Midbrain (tissue), 1 donor: ENCODE data around the gene TENT5C.
"Not testable (repeated sequence)": the region's sequence is repeated elsewhere in the genome, so short reads cannot be mapped to it uniquely, and the experiment has no call there.

Experiments used
- DNase-seq: peaks from one replicate; lab custom pipeline; 2025; lab: John Stamatoyannopoulos, UW

TENT5C gene

DNA sequence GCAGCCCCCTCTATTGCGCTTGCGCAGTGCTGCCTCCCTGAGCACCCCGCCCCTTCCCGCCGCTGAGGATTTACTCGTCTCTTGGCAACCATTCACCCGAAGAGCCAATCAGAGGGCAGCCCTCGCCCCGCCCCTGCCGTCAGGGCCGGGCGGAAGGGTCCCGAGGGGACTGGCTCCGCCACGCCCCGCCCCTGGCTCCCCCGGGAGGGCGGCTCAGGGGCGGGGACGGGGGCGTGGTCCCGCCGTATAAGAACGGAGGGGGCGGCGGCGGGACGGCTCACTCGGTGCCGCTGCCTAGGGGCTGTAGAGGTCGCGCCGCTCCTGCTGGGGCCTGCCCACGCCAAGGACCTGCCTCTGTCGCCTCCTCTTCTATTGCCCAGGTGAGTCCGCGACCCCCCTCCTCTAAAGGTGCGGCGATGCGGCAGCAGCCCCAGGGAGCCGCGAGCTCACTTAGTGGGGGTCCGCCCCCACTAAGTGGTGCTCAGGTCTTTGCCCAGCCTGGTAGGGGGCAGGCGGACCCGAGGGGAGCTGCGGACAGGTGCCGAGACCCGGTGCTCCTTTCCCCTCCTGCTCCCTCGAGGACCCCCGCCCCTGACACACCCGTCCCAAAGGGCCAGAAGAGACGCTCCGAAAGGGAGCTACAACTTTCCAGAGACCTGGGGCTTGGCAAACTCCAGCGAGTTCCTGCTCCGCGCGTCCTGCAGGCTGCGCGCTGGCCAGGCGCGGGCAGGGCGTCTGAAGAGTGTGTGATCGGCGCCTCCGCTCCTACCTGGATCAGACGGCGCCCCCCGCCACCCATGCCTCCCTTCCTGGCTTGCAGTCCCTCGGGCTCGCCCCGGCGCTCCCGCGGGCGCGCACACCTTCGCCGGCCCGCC, at the start of gene TENT5C:
Gene TENT5C (plus strand): TSS at position 275 of the 875 bp plus-strand sequence. CDS start 16,821 bp downstream, outside the sequence.
- peak; percentile 98 for DNase-seq

DNA sequence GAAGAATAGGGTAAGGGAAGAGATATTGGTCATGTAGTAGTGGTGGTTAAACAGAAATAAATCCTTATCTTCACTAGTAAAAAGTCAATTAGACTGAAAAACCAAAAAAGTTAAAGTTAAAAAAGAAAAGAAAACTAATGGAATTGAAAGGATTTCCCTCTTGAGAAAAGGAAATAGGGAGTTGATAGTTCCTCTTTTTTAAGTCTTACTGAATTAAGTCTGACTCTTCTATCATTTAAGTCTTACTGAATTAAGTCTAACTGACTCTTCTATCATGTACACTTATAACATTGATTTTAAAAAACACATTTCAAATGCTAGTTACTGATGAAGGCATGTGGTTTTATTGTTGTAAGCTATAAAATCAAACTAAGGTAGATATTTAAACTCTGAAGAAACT, 49.5 kb upstream of the TENT5C start:
- DNase-seq = no peak

DNA sequence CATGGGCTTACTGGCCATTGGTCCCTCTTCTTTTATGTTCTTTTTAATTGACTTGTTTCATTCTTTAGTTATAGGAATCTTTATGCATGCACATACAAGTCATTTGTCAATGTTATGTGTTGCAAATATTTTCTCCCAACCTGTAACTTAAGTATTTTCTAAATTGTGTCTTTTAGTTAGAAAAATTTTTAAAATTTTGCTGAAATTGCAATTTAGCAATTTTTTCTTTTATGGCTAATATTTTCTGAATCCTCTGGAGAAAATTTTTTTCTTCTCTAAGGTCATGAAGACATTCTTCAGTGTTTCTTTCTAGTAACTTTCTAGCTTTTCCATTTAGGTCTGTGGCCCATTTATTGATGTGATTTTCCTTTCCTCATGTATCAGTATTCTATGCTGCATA, 48.9 kb upstream of the TENT5C start:
- no peak for DNase-seq

DNA sequence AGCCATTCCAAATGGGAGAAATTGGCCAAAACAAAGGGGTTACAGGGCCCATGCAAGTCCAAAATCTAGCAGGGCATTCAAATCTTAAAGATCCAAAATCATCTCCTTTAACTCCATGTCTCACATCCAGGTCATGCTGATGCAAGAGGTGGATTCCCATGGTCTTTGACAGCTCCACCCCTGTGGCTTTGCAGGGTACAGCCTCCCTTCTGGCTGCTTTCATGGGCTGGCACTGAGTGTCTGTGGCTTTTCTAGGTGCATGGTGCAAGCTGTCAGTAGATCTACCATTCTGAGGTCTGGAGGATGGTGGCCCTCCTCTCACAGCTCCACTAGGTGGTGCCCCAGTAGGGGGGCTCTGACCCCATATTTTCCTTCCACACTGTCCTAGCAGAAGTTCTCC, 47.4 kb upstream of the TENT5C start:
- not testable (repeated sequence) for DNase-seq

DNA sequence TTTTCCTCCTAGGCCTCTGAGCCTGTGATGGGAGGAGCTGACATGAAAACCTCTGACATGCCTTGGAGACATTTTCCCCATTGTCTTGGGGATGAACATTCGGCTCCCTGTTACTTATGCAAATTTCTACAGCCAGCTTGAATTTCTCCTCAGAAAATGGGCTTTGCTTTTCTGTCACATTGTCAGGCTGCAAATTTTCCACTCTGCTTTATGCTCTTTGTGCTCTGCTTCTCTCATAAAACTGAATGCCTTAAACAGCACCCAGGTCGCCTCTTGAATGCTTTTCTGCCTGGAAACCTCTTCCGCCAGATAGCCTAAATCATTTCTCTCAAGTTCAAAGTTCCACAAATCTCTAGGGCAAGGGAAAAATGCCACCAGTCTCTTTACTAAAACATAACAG, 46.7 kb upstream of the TENT5C start:
- DNase-seq = no peak

DNA sequence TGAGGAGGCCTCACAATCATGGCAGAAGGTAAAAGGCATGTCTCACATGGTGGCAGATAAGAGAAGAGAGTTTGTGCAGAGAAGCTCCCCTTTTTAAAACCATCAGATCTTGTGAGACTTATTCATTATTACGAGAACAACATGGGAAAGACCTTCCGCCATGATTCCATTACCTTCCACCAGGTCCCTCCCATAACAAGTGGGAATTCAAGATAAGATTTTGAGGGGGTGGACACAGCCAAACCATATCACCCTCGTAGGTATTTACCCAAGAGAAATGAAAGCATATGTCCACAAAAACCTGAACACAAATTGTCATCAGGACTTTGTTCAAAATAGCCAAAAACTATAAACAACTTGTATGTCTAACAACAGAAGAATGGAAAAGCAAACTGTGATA, 45.9 kb upstream of the TENT5C start:
- no peak for DNase-seq

DNA sequence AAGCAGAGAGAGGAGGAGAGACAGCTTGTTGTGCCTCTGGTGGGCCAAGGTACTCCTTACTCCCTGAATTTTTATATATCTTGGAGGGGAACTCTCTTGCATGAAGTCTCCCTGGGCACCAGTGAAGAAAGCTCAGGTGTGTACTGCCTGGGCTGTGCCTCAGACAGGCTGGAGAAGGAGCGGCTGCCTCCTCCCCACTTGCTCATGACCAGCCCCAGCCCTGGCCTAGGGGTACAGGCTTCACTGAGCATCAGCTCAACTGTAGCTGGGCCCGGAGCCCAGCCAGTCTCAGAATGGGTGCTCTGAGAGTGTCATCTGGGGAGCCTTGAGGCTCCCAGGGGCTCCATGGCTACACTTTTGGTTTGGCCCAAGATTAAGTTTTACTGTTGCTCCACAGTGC, 44.8 kb upstream of the TENT5C start:
- no peak for DNase-seq

DNA sequence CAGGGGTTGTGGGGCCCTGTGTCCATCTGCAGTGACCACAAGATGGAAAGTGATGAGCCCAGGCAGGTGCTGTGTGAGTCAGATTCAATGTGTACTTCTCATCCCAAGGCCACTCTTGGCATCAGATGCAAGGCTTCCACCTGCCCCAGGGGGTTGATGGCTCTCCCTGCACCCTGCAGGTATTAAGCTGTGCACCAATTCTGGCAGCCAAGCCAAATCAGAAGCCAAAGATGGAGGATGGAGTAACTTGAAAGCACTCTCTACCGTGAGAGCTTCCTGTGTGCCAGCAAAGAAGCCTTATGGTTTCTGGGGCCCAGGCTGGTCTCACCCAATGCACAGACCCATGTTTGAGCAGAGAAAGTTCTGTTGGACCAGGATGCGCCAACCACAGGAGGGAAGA, 44.3 kb upstream of the TENT5C start:
- DNase-seq = no peak

DNA sequence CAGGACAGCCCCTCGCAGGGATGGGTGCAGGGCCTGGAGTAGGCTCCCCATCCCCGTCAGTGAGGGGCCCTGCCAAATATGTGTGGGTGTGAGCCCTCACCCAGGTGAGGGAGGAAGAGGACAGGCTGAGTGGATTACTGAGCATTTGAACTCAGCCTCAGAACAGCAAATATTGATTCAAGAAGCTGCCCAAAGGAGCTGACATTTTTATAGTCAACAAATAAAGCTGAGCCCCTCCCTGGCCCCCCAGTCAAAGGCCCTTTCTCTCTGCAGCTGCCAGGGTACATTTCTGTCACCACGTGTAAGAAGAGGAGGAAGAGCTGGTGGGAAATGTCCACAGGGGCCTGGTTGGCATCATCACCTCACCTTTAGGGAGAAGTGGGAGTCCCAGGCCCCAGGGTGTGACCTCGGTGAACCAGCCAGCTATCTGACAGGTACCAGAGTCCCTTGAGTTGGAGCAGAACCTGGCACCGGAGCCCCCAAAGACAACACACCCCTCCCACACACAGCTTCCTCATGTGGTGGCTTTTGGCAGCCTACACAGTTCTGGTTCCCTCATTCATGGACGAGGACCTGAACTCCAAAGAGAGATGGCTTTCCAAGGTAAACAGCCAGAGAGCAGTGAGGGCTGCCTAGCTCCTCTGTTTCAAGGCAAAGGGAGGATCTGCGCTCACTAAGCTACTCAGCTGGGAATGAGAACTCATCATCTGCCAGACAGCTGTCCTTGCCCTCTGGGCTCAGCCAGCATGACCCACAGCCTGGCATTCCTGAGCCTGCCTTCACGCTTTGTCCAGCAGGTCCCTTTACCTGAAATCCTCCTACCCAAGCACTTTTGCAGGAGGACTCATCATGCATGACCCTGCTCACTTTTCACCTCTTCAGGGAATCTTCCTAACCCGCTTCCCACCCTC, 43.0 kb upstream of the TENT5C start:
- DNase-seq = no peak

DNA sequence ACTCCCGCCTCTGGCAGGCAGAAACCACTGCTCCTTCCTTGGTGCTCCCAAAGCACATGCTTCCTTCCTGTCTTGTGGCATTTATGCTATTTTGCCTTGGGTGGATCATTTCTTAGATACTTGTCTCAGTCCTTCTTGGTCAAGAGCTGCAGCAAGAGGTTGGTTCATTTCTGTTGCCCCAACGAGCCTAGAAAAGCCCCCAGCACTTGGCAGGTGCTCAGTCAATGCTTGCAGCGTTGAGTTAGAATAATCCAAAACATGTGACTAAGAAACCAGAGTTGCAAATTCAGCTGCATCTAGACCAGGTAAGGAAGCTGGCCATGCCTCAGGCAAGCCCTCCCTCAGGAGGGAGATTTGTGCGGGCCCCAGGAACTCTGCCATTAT, 42.4 kb upstream of the TENT5C start:
- no peak for DNase-seq

DNA sequence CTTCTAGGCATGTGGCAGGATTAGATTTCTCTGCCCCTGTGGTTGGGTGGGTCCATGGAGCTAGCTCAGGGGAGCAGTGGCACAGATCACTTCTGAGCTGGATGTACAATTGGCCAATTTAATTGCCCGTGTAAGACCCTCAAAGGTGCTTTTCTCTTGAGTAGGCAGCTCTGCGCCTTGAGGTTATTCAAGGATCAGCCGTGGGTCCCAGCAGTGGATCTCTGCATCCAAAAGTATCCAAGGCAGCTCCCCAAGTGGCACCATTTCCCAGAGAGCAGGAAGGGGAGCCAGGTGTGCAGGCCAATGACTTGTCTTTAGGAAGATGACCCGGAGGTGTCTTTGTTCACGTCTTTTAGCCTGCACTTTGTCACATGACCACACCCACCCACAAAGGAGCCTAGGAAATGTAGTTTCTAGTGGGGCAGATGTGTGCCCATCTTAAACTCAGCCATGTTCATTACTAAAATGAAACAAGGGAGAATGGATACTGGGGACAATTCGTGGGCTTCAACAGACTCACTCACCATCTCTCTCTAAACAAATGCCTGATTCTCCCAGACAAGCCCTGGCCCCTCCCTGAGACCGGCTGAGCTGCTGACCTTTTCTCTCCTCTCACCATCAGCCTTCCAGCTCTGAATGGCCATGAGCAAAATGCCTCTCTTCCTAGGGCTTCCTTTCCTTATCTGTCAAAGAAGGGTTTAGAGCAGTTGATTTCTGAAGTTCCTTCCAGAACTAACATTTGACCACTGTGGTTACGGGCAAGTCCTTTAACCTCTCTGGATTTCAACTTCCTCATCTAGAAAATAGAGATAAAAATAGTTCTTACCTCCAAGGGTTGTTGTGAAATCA, 41.4 kb upstream of the TENT5C start:
- DNase-seq = no peak

DNA sequence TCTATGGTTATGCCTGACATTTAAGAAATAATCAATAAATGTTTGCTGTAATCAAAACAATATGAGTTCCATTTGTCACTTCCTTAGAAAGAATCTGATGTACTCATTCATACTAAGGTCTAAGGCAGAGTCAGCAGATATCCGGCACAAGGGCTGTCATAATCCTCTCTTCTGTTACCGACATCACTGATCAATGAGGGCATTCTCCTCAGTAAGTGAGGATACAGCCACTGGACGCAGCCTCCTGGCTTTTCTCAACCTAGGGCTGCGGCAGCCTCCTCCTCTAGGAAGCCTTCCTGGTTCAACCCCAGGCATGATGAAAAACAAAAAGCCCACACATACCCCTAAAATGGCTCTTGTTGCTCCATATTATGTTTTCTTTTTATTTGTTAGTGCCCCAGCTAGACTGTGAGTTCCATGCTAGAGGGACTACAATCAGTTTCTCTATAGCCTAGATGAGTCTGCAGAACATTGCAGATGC, 40.7 kb upstream of the TENT5C start:
- no peak for DNase-seq

DNA sequence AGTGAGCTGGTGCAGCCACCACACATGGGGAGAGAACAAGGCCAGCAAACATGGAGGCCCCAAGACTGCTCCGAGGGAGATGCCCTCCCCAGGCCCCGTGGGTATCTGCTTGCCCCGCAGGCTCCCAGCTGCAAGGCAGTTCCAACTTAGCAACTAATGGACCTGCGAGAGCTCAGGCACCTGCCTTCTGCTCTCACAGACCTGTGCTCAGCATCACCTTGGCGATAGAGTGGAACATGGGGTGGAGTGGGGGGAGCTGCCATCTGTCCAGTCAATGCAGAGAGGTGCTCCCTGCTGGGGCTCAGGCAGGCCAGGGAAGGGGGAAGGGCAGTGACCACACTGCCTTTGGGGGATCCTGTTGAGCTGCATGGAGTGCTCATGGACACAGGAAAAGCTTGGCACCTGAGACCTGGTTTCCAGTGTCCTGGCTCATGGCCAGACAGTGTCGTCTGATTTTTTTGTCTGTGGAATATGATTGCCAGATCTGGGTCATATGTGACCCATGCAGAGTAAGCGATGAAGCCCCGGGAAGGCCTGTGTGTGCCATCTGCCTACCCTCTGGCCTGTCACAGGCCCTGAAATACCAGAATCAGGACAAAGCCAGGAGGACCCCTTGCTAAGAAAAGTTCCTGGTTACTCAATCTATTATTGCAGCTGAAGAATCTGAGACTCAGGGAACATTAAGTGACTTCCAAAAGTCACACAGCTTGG, 39.9 kb upstream of the TENT5C start:
- no peak for DNase-seq

DNA sequence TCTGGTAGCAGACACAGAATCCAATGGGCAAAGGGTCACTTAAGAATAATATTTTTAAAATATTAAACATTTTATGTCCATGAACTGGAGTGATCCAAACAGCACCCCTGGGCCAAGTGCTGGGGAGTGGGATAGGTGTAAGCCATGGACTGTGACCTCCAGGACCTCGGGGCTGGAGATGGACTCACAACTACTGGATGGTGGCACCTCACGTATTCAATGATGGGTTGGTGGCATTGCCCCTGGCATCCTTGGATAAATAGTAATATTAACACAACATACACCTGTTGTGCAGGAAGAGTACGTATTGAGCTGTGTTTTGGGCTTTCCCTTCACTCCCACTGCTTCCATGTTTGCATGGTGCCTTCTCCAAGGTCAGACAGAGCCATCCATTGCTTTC, 39.3 kb upstream of the TENT5C start:
- DNase-seq = no peak

DNA sequence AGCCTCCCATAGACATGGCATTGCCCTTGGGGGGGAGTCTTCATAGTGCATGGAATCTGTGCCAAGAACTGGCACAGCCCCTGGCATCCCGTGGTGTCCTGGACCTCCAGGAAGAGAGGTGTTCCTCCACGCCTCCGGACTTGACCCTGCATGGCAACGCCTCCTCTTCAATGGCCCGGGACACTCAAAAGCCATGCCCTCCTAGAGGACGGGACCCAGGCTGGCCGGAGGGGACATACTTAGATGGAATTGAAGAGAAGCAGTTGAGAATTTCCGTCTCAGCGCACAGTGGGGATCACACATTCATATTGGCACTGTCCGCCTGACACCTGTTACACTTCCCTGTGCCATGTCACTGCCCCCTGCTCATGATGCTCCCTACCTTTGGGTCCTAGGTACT, 38.4 kb upstream of the TENT5C start:
- DNase-seq = no peak

DNA sequence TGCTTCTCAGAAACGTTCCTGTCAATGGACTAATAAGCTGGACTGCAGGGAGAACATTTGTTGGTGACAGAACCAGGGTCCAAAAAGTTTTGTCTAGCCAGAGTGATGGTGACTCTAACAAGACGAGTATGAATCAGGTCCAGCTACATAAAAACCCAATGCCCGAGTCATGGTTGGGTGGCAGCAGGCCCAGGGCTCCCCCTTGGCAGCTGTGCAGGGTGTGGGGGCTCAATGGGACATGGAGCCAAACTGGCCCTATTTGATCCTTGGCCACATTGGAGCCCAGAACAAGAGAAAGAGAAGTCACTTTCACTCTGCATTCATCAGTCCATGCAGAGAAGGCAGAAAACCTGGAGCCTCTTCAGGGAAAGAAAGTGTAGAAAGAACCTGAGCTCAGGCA, 37.9 kb upstream of the TENT5C start:
- no peak for DNase-seq

DNA sequence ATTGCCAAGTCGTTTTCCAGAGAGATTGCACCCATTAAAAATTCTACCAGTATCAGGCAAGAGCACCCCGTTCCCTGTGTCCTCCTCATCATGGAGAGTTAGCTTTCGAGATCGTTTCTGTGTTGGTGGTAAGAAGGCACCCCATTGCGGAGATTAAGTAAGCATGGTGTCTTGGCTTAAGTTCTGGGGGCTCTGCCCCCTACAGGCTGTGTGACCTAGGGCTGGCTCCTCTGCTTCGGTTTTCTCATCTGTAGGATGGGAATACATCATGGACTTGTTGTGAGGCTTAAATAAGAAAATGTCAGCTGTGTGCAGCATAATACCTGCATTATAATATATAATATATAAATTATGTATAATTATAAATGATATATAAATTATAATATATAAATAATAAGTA, 36.8 kb upstream of the TENT5C start:
- DNase-seq = no peak

DNA sequence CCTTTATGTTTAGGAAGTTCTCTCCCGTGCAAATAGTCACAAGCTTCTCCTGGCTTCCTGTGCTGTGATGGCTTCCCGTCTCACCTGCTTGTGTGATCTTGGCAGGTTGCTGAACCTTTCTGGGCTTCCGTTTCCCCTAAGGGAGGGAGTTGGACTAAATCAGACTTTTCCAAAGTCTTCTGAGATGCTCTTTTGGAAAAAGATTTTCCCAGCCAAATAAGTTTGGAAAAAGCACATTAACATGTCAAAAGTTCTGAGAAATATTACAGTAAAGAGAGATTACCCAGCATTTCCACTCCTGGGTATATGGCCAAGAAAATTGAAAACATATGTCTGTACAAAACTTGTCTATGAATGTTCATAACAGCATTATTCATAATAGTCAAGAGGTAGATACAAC, 36.0 kb upstream of the TENT5C start:
- no peak for DNase-seq

DNA sequence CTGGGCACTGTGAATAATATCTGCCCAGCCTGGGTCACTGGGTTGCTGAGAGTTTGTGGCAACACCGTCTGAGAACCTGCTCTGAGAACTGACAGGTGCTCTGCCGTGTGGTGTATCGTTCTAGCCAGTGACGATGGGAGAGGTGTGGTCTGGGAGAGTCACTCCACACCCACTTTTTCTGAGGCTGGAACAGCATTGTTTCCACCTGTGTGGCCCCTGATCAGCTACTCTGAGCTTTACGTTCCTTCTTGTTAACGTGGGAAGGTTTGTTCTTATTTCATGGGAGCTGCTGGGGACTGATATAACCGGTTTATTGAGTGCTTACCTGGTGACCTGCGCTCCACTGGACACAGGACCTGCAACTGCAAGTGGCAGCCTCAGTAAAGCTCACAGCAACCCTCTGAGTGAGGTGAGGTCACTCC, 34.8 kb upstream of the TENT5C start:
- DNase-seq = no peak

DNA sequence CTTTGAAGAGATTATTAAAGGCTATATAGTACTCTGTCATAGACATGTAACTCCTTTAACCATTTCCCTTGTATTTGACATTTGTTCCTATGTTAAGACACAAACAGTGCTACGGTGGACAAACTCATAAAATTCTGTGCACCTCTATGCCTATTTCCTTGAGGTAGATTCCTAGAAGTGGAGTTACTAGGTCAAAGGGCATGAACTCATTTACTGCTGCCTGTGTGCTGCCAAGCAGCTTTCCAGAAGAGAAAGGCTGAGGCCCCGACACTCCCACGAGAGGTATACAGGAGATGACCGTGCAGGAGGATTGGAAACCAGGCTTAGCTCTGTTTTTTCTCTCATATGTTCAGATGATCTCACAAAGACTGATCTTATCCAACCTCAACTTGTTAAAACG, 34.4 kb upstream of the TENT5C start:
- no peak for DNase-seq

DNA sequence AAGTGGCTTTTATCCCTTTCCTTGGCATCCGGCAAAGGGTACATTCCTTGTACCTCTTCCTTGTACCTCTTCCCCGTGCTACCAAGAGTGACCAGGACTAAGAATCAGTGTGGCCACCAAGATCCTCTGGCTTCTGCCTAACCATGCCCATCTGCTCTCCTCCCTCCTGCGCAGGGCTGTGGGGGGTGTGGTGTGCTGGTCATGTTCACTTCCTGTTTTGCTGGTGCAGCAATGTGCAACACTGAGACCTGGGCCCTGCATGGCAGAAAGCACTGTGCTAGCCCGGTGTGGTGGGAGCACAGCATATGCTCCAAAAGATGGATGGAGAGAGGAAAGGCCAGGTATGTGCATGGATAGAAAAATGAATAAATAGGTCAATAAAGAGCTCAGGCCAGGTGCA, 33.3 kb upstream of the TENT5C start:
- DNase-seq = no peak
